ENCODE results near the gene MUS81.
A peak's percentile ranks its signal among the peaks of the same experiment; 100 is the strongest.

The MUS81 gene

GRCh38 chr11:65862191-65862735 lies 2.0 kb downstream of the MUS81 start:
- no peak for DNase-seq

- no peak for DNase-seq
These were observed 3.0 kb downstream of the MUS81 start for GRCh38 chr11:65862941-65863888.

GRCh38 chr11:65863889-65864705 lies 3.9 kb downstream of the MUS81 start:
- DNase-seq = no peak

- DNase-seq = no peak
These were observed 4.7 kb downstream of the MUS81 start for GRCh38 chr11:65864706-65865471.

GRCh38 chr11:65865550-65866172 lies 5.4 kb downstream of the MUS81 start:
- DNase-seq = no peak

GRCh38 chr11:65866509-65867283 lies 6.5 kb downstream of the MUS81 start:
- no peak for DNase-seq

GRCh38 chr11:65867284-65868071 lies 7.2 kb downstream of the MUS81 start:
- no peak for DNase-seq

- DNase-seq = no peak
These were observed 7.9 kb downstream of the MUS81 start for GRCh38 chr11:65868076-65868667.

- no peak for DNase-seq
These were observed 8.7 kb downstream of the MUS81 start for GRCh38 chr11:65868907-65869306.

GRCh38 chr11:65869643-65870306 lies 9.5 kb downstream of the MUS81 start:
- no peak for DNase-seq

GRCh38 chr11:65870307-65870658 lies 10.1 kb downstream of the MUS81 start:
- DNase-seq = no peak

- DNase-seq = peak; percentile 19 to 25
These were observed 10.8 kb downstream of the MUS81 start for GRCh38 chr11:65870706-65871681.

GRCh38 chr11:65871811-65872548 lies 11.7 kb downstream of the MUS81 start:
- DNase-seq = no peak

GRCh38 chr11:65872586-65873317 lies 12.5 kb downstream of the MUS81 start, which contains the start of gene EFEMP2:
Gene EFEMP2 (minus strand): TSS chr11:65872800. CDS start chr11:65872354, 446 bp downstream.
- no peak for DNase-seq

- DNase-seq = peak; percentile 84 to 90
These were observed 13.3 kb downstream of the MUS81 start for GRCh38 chr11:65873318-65874156.

- no peak for DNase-seq
These were observed 19.4 kb downstream of the MUS81 start, which contains the start of gene CTSW for GRCh38 chr11:65879617-65880016. Gene CTSW (plus strand): TSS chr11:65879837. CDS start chr11:65879855, 18 bp downstream.
